8988T (cell line): Measurements from ENCODE around the gene PNLDC1.
"Not testable (repeated sequence)": the region's sequence is repeated elsewhere in the genome, so short reads cannot be mapped to it uniquely, and the experiment has no call there.

ENCODE experiments used
- DNase-seq: peaks from one replicate; pipeline ENCODE4 v3.0.0; 2011

Gene PNLDC1

GRCh38 chr6:159788276-159788675 lies 11.8 kb upstream of the PNLDC1 start:
- no peak for DNase-seq

- DNase-seq = no peak
Observed at GRCh38 chr6:159788753-159789376, 11.2 kb upstream of the PNLDC1 start.

- DNase-seq = peak; percentile 87
Observed at GRCh38 chr6:159789377-159790148, 10.5 kb upstream of the PNLDC1 start, which contains the start of gene TCP1. TSS of gene TCP1 (minus strand) at chr6:159789602. CDS start at chr6:159789468, 134 bp downstream.

GRCh38 chr6:159790149-159790955 lies 9.7 kb upstream of the PNLDC1 start, which contains the start of gene MRPL18:
TSS of gene MRPL18 (plus strand) at chr6:159790467. CDS start at chr6:159790588, 121 bp downstream.
- peak; percentile 70 for DNase-seq

GRCh38 chr6:159790956-159791598 lies 9.0 kb upstream of the PNLDC1 start:
- DNase-seq = no peak

- DNase-seq = not testable (repeated sequence)
Observed at GRCh38 chr6:159794976-159795375, 5.1 kb upstream of the PNLDC1 start.

GRCh38 chr6:159797554-159797953 lies 2.5 kb upstream of the PNLDC1 start:
- no peak for DNase-seq

GRCh38 chr6:159801935-159802334 lies 1.9 kb downstream of the PNLDC1 start:
- DNase-seq = no peak

- no peak for DNase-seq
Observed at GRCh38 chr6:159804504-159804903, 4.4 kb downstream of the PNLDC1 start.

GRCh38 chr6:159805440-159806020 lies 5.5 kb downstream of the PNLDC1 start:
- DNase-seq = no peak

- DNase-seq = no peak
Observed at GRCh38 chr6:159806021-159806458, 6.0 kb downstream of the PNLDC1 start.

- DNase-seq = no peak
Observed at GRCh38 chr6:159807150-159807858, 7.2 kb downstream of the PNLDC1 start.

GRCh38 chr6:159808647-159809046 lies 8.6 kb downstream of the PNLDC1 start:
- no peak for DNase-seq

- DNase-seq = no peak
Observed at GRCh38 chr6:159809149-159809548, 9.1 kb downstream of the PNLDC1 start.

GRCh38 chr6:159813781-159814180 lies 13.7 kb downstream of the PNLDC1 start:
- no peak for DNase-seq

GRCh38 chr6:159815410-159815809 lies 15.3 kb downstream of the PNLDC1 start:
- no peak for DNase-seq

- DNase-seq = not testable (repeated sequence)
Observed at GRCh38 chr6:159816775-159817174, 16.7 kb downstream of the PNLDC1 start.

- no peak for DNase-seq
Observed at GRCh38 chr6:159817951-159818739, 18.1 kb downstream of the PNLDC1 start.

GRCh38 chr6:159819098-159819497 lies 19.0 kb downstream of the PNLDC1 start:
- no peak for DNase-seq

- DNase-seq = no peak
Observed at GRCh38 chr6:159819932-159820640, 20.0 kb downstream of the PNLDC1 start.
